Liver (tissue), 9 donors: ENCODE results near the gene YPEL3. TPM values are rescaled to one million over a fixed set of nuclear protein-coding genes. Genes with fewer than 3 reads are reported as not detected.

Experiments used
- DNase-seq: peaks from one replicate; pipeline ENCODE4 v3.0.0-alpha.2; 2017; ENCODE audit warnings: low spot score
- H3K27ac ChIP-seq, 2 donors: one replicate each; pipeline ENCODE4 v1.7.0; 2013; ENCODE audit warnings: inconsistent platforms in 2 of 2, low read length in 2 of 2, control low read depth in 1 of 2, low read depth in 1 of 2, mild to moderate bottlenecking in 1 of 2
- H3K27me3 ChIP-seq, 4 donors: one replicate each; pipeline versions ENCODE4 v1.6.1 to v1.7.0; 2013; ENCODE audit warnings: low read length in 3 of 4, inconsistent platforms in 1 of 4, mild to moderate bottlenecking in 1 of 4, moderate library complexity in 1 of 4; ENCODE audit not compliant: control insufficient read depth in 4 of 4, insufficient read depth in 4 of 4
- H3K36me3 ChIP-seq, 4 donors: one replicate each; pipeline versions ENCODE4 v1.6.1 to v1.7.0; 2013; ENCODE audit warnings: low read length in 3 of 4, mild to moderate bottlenecking in 3 of 4, low read depth in 1 of 4, moderate library complexity in 1 of 4; ENCODE audit not compliant: control insufficient read depth in 4 of 4, insufficient read depth in 3 of 4
- H3K4me1 ChIP-seq, 4 donors: one replicate each; pipeline versions ENCODE4 v1.6.1 to v1.7.0; 2013; ENCODE audit warnings: low read length in 3 of 4, mild to moderate bottlenecking in 3 of 4, moderate library complexity in 1 of 4; ENCODE audit not compliant: control insufficient read depth in 4 of 4, insufficient read depth in 4 of 4
- H3K4me3 ChIP-seq, 3 donors: one replicate each; pipeline versions ENCODE4 v1.6.1 to v1.7.0; 2013; ENCODE audit warnings: low read length in 3 of 3, control low read depth in 1 of 3, low read depth in 1 of 3, mild to moderate bottlenecking in 1 of 3
- H3K9ac ChIP-seq, 2 donors: one replicate each; pipeline ENCODE4 v1.7.0; 2013; ENCODE audit warnings: low read length in 2 of 2, mild to moderate bottlenecking in 2 of 2, moderate library complexity in 2 of 2, control low read depth in 1 of 2, low read depth in 1 of 2
- H3K9me3 ChIP-seq, 4 donors: one replicate each; pipeline versions ENCODE4 v1.6.1 to v1.7.0; 2013; ENCODE audit warnings: low read length in 3 of 4; ENCODE audit not compliant: control insufficient read depth in 4 of 4
- ATF3 ChIP-seq: IDR thresholded peaks from 2 replicates; pipeline ENCODE4 v1.6.1; 2016; ENCODE audit warnings: antibody characterized with exemption
- CTCF ChIP-seq: fragments of 150-350 bp; IDR thresholded peaks from 2 replicates; pipeline ENCODE4 v1.5.1; 2017; ENCODE audit warnings: improper control_type of control experiment, low read depth, low read length; ENCODE audit not compliant: missing input control
- FOXA2 ChIP-seq: IDR thresholded peaks from 2 replicates; pipeline ENCODE4 v1.6.1; 2016; ENCODE audit warnings: antibody characterized with exemption
- GABPA ChIP-seq, 2 donors: IDR thresholded peaks in 1 of 2; conservative IDR thresholded peaks in 1 of 2; 2 replicates each; pipeline ENCODE4 v1.6.1; 2016; ENCODE audit warnings: antibody characterized with exemption in 2 of 2, mild to moderate bottlenecking in 1 of 2, moderate library complexity in 1 of 2
- HNF4A ChIP-seq, 2 donors: conservative IDR thresholded peaks; 2 replicates each; pipeline ENCODE4 v1.6.1; 2016; ENCODE audit warnings: antibody characterized with exemption in 2 of 2, mild to moderate bottlenecking in 2 of 2
- HNF4G ChIP-seq: IDR thresholded peaks from 2 replicates; pipeline ENCODE4 v1.6.1; 2016; ENCODE audit warnings: antibody characterized with exemption
- JUND ChIP-seq, 2 donors: IDR thresholded peaks; 2 replicates each; pipeline ENCODE4 v1.6.1; 2016; ENCODE audit warnings: antibody characterized with exemption in 2 of 2
- RAD21 ChIP-seq, 2 donors: IDR thresholded peaks; 2 replicates each; pipeline ENCODE4 v1.6.1; 2016; ENCODE audit warnings: antibody characterized with exemption in 2 of 2, mild to moderate bottlenecking in 2 of 2
- REST ChIP-seq: IDR thresholded peaks from 2 replicates; pipeline ENCODE4 v1.6.1; 2016; ENCODE audit warnings: antibody characterized with exemption, mild to moderate bottlenecking
- RXRA ChIP-seq, 2 donors: IDR thresholded peaks; 2 replicates each; pipeline ENCODE4 v1.6.1; 2017 to 2018; ENCODE audit warnings: antibody characterized with exemption in 2 of 2, mild to moderate bottlenecking in 1 of 2
- SP1 ChIP-seq: IDR thresholded peaks from 2 replicates; pipeline ENCODE4 v1.6.1; 2018; ENCODE audit warnings: antibody characterized with exemption, mild to moderate bottlenecking
- ZBTB33 ChIP-seq: IDR thresholded peaks from 2 replicates; pipeline ENCODE4 v1.6.1; 2016; ENCODE audit warnings: antibody characterized with exemption
- WGBS: extraction: QIAGEN DNeasy Blood & Tissue Kit; methylation state at CpG from one replicate; pipeline ENCODE4 v1.1.7; 2013; 5-methylcytosine and 5-hydroxymethylcytosine counted together
- polyA plus RNA-seq, 2 donors: library from polyadenylated mRNA; stranded (reverse) in 1 of 2; unstranded in 1 of 2; fragments of 200-250 nt in 1 of 2; fragments of >200 nt in 1 of 2; fragmentation: Nextera tagmentation in 1 of 2; extraction: Ambion mirVana in 1 of 2; gene quantifications; one replicate each; pipeline versions ENCODE4 v1.2.1 to v1.2.3, GENCODE V29; 2013 to 2015
- total RNA-seq, 2 donors: library from RNA; depleted of rRNA; stranded (reverse); fragments of >200 nt; gene quantifications; one replicate each; pipeline ENCODE4 v1.2.3, GENCODE V29; 2014
- donor health status: healthy.
- donor health status: healthy.
- donor health status: healthy.
- donor health status: healthy.
- donor health status: healthy.

The YPEL3 gene
- total and polyA plus RNA-seq, 4 donors, result 10.5 to 42.7 (median 24.5) TPM

GRCh38 chr16:30069611-30070462 is 26.2 kb downstream of the YPEL3 start:
- H3K9ac ChIP-seq, result no peak overlapping the region
- no peaks in the 10 kb centered on the region for H3K27me3 ChIP-seq
- WGBS, result 87% methylated on average over 31 of the region's 31 CpGs
- peaks cover 14 to 38% (median 35%) of the 10 kb centered on the region in 4 donors for H3K36me3 ChIP-seq
- TF ChIP-seq GABPA (IDR thresholded peaks at IDR 0.05 in 1 of 2, conservative IDR thresholded peaks at IDR 0.05 in 1 of 2) (no peak), SP1 (no peak), RXRA (IDR thresholded peaks at IDR 0.05) (no peak), ATF3 (no peak), CTCF (no peak), RAD21 (IDR thresholded peaks at IDR 0.05) (no peak), FOXA2 (no peak), ZBTB33 (no peak), HNF4A (conservative IDR thresholded peaks at IDR 0.05) (no peak), HNF4G (no peak), JUND (IDR thresholded peaks at IDR 0.05) (no peak), REST (no peak)
- no peak for DNase-seq
- H3K4me1 ChIP-seq, result peaks cover 0 to 29% (median 11%) of the 10 kb centered on the region in 4 donors
- H3K27ac ChIP-seq, result no peak overlapping the region
- H3K9me3 ChIP-seq, result no peaks in the 10 kb centered on the region
- H3K4me3 ChIP-seq, result no peak overlapping the region
